Thymus (tissue), 11 donors: ENCODE data around the gene CRYAB. TPM values are rescaled to one million over a fixed set of nuclear protein-coding genes. Genes with fewer than 3 reads are reported as not detected.
"Not testable (repeated sequence)": the region's sequence is repeated elsewhere in the genome, so short reads cannot be mapped to it uniquely, and the experiment has no call there.

Experiments
- DNase-seq, 9 donors: peaks; one replicate each; pipeline ENCODE4 v3.0.0-alpha.2; 2013; ENCODE audit warnings: low spot score in 9 of 9, low read depth in 6 of 9, missing footprints in 1 of 9
- H3K27ac ChIP-seq, 2 donors: one replicate each; pipeline ENCODE4 v1.5.1; 2013; ENCODE audit warnings: control low read depth in 1 of 2, low read depth in 1 of 2, low read length in 1 of 2, mild to moderate bottlenecking in 1 of 2, moderate library complexity in 1 of 2
- H3K27me3 ChIP-seq, 2 donors: one replicate each; pipeline ENCODE4 v1.5.1; 2013; ENCODE audit warnings: low read length in 1 of 2; ENCODE audit not compliant: control insufficient read depth in 2 of 2, insufficient read depth in 1 of 2
- H3K36me3 ChIP-seq, 2 donors: one replicate each; pipeline ENCODE4 v1.5.1; 2013; ENCODE audit warnings: low read length in 1 of 2, mild to moderate bottlenecking in 1 of 2, moderate library complexity in 1 of 2; ENCODE audit not compliant: control insufficient read depth in 2 of 2, insufficient read depth in 2 of 2
- H3K4me1 ChIP-seq, 2 donors: one replicate each; pipeline ENCODE4 v1.5.1; 2013; ENCODE audit warnings: low read length in 2 of 2; ENCODE audit not compliant: control insufficient read depth in 2 of 2, insufficient read depth in 2 of 2
- H3K4me3 ChIP-seq, 2 donors: one replicate each; pipeline ENCODE4 v1.5.1; 2013; ENCODE audit warnings: low read length in 2 of 2, control low read depth in 1 of 2, mild to moderate bottlenecking in 1 of 2
- H3K9me3 ChIP-seq, 2 donors: one replicate each; pipeline ENCODE4 v1.5.1; 2013; ENCODE audit warnings: low read length in 1 of 2, mild to moderate bottlenecking in 1 of 2; ENCODE audit not compliant: control insufficient read depth in 2 of 2, insufficient read depth in 1 of 2
- WGBS: extraction: QIAGEN DNeasy Blood & Tissue Kit; methylation state at CpG from one replicate; pipeline ENCODE4 v1.1.7; 2013; 5-methylcytosine and 5-hydroxymethylcytosine counted together
- polyA plus RNA-seq: library from polyadenylated mRNA; stranded (reverse); fragments of 200-250 nt; gene quantifications from one replicate; pipeline ENCODE4 v1.2.3, GENCODE V29; 2013
- total RNA-seq: library from RNA; stranded (reverse); fragments of 120-200 nt; gene quantifications from one replicate; pipeline ENCODE4 v1.2.4, GENCODE V29; 2013
- donor health status: healthy.

The CRYAB gene
- total and polyA plus RNA-seq, 2 donors: 4.2 to 116 TPM

DNA sequence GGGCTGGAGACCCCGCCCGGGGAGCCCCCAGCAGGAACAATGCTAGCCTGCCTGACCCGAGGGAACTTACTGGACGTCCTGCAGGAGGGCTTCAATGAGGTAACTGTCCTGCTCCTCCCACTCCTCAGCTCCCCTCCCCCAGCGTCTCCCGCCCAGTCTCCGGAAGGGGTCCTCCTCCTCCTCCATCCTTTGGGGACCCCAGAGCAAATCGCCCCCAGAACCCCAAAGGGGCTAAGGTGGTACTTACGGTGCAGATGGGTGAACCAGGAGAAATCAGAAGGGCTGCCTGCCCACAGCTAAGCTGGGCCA, 25.8 kb upstream of the CRYAB start:
- peaks cover 5 to 30% of the 10 kb centered on the region in 2 donors for H3K4me1 ChIP-seq
- peak overlapping the region; percentile 57 to 67 for H3K4me3 ChIP-seq
- 37% methylated on average over 9 of the region's 9 CpGs for WGBS
- no peaks in the 10 kb centered on the region for H3K36me3 ChIP-seq
- DNase-seq: no peak
- peak overlapping the region in 1 of 2 donors; percentile 33 for H3K27ac ChIP-seq
- H3K27me3 ChIP-seq: peaks cover 0 to 5% of the 10 kb centered on the region in 2 donors
- H3K9me3 ChIP-seq: no peaks in the 10 kb centered on the region

GRCh38 chr11:111936040-111936540, 24.5 kb upstream of the CRYAB start:
- 72% methylated on average over 3 of the region's 3 CpGs for WGBS

GRCh38 chr11:111935317-111936039, 23.9 kb upstream of the CRYAB start:
- 93% methylated on average over 4 of the region's 4 CpGs for WGBS
- Histone ChIP-seq H3K36me3 (no peaks in the 10 kb centered on the region), H3K27ac (no peak overlapping the region), H3K4me3 (no peak overlapping the region), H3K9me3 (no peaks in the 10 kb centered on the region), H3K27me3 (peaks cover 0 to 5% of the 10 kb centered on the region in 2 donors), H3K4me1 (peaks cover 5 to 30% of the 10 kb centered on the region in 2 donors)
- DNase-seq: peak in 1 of 9 donors; percentile 7

More at GRCh38 chr11:111936040-111936540, 24.5 kb upstream of the CRYAB start:
- no peaks in the 10 kb centered on the region for H3K9me3 ChIP-seq
- no peak overlapping the region for H3K27ac ChIP-seq
- DNase-seq: peak in 1 of 9 donors; percentile 5
- H3K4me1 ChIP-seq: peaks cover 5 to 30% of the 10 kb centered on the region in 2 donors
- H3K27me3 ChIP-seq: peaks cover 0 to 5% of the 10 kb centered on the region in 2 donors
- peak overlapping the region in 1 of 2 donors; percentile 57 for H3K4me3 ChIP-seq
- no peaks in the 10 kb centered on the region for H3K36me3 ChIP-seq

DNA sequence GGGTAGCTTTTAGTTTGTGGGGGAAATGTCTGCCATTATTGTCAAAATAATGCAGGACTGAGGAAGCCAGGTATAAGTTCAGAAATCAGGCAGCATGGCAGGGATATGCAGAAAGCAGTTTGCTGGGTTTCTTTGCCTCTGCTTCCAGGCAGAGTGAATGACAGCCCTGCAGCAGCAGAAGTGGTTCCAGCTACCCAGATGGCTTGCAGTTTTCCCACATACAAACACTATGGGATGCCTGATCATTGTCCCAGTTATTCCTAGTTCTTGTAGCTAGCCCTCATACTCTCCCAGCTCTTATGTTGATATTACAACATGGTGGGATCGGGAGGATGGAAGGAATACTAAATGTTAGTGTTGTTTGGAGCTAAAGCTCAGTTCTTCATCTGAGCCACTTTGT, 22.7 kb upstream of the CRYAB start:
- peaks cover 0 to 5% of the 10 kb centered on the region in 2 donors for H3K27me3 ChIP-seq
- H3K36me3 ChIP-seq: no peaks in the 10 kb centered on the region
- H3K4me1 ChIP-seq: peaks cover 5 to 30% of the 10 kb centered on the region in 2 donors
- H3K4me3 ChIP-seq: no peak overlapping the region
- H3K9me3 ChIP-seq: no peaks in the 10 kb centered on the region
- whole genome bisulfite sequencing: 97% methylated on average over 1 of the region's 1 CpG
- no peak for DNase-seq
- H3K27ac ChIP-seq: no peak overlapping the region

GRCh38 chr11:111933872-111934271, 22.3 kb upstream of the CRYAB start:
- Histone ChIP-seq H3K4me3 (no peak overlapping the region), H3K9me3 (no peaks in the 10 kb centered on the region), H3K36me3 (no peaks in the 10 kb centered on the region), H3K4me1 (peaks cover 5 to 28% of the 10 kb centered on the region in 2 donors), H3K27ac (no peak overlapping the region), H3K27me3 (peaks cover 0 to 5% of the 10 kb centered on the region in 2 donors)
- DNase-seq: no peak
- WGBS: 95% methylated on average over 1 of the region's 1 CpG

DNA sequence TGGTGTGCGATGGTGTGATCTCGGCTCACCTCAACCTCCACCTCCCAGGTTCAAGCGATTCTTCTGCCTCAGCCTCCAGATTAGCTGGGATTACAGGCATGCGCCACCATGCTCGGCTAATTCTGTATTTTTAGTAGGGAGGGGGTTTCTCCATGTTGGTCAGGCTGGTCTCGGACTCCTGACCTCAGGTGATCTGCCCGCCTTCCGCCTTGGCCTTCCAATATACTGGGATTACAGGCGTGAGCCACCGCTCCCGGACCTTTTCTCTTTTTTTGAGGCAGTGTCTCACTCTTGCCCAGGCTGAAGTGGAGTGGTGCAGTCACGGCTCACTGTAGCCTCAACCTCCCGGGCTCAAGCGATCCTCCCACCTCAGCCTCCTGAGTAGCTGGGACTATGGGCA, 21.6 kb upstream of the CRYAB start:
- not testable (repeated sequence) for H3K27me3 ChIP-seq, DNase-seq, H3K4me3 ChIP-seq, H3K9me3 ChIP-seq, H3K36me3 ChIP-seq, H3K27ac ChIP-seq
- 97% methylated on average over 14 of the region's 14 CpGs for WGBS
- peaks cover 5 to 22% of the 10 kb centered on the region in 2 donors for H3K4me1 ChIP-seq

DNA sequence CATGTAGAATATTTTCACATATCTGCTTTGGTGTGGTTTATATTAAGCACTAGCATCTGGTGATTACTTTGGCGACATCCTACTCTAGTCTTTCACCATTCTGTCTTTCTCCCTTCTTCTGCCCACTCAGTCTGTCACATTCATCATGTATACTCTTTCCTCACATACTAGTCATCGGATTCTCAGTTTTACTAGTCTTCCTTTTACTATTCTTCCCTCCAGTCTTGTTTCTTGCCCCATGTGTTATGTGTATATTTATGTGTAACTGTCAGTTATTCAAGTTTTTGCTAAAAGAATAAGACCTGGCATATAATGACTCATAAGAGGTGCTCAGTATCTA, 21.0 kb upstream of the CRYAB start:
- 93% methylated on average over 2 of the region's 2 CpGs for WGBS
- no peaks in the 10 kb centered on the region for H3K9me3 ChIP-seq
- no peak overlapping the region for H3K4me3 ChIP-seq
- DNase-seq: no peak
- H3K4me1 ChIP-seq: peaks cover 5 to 19% of the 10 kb centered on the region in 2 donors
- peaks cover 0 to 5% of the 10 kb centered on the region in 2 donors for H3K27me3 ChIP-seq
- no peak overlapping the region for H3K27ac ChIP-seq
- H3K36me3 ChIP-seq: no peaks in the 10 kb centered on the region

DNA sequence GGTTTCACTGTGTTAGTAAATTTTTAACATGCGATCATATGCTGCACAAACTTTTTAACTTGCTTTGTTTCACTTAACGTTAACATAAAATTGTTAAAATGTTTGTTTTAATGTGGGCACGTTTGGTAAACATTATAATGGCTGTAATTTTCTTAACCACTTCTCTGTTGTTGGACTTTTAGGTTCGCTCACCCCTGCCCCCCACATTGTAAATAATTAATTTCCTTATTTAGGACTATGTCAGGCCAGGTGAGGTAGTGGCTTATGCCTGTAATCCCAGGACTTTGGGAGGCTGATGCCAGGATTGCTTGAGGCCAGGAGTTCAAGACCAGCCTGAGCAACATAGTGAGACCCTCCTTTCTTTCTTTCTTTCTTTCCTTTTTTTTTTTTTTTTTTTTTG, 18.9 kb upstream of the CRYAB start:
- Histone ChIP-seq H3K4me1 (peaks cover 6 to 19% of the 10 kb centered on the region in 2 donors), H3K27me3 (no peaks in the 10 kb centered on the region), H3K4me3 (no peak overlapping the region), H3K9me3 (no peaks in the 10 kb centered on the region), H3K36me3 (no peaks in the 10 kb centered on the region), H3K27ac (no peak overlapping the region)
- DNase-seq: no peak
- WGBS: 94% methylated on average over 4 of the region's 4 CpGs

- DNase-seq: peak; percentile 71 to 97 (median 90)
- H3K4me3 ChIP-seq: peak overlapping the region; percentile 63 to 66
- no peaks in the 10 kb centered on the region for H3K27me3 ChIP-seq
- 2% methylated on average over 47 of the region's 47 CpGs for WGBS
- no peaks in the 10 kb centered on the region for H3K36me3 ChIP-seq
- H3K4me1 ChIP-seq: peaks cover 6 to 17% of the 10 kb centered on the region in 2 donors
- H3K27ac ChIP-seq: peak overlapping the region; percentile 91 to 95
- no peaks in the 10 kb centered on the region for H3K9me3 ChIP-seq
Measured at GRCh38 chr11:111926505-111927391, 15.2 kb upstream of the CRYAB start.
